ENCODE results near the gene NLGN3.

NLGN3 gene

GRCh38 chrX:71144651-71145050, at the start of gene NLGN3:
Gene NLGN3, plus strand, starts transcription at chrX:71144841. Its CDS starts 2,909 bp downstream, at chrX:71147750.
- DNase-seq (ENCODE audit: low read depth in 2 of 2) = no peak

GRCh38 chrX:71095033-71095432, 49.6 kb upstream of the NLGN3 start:
- no peak for DNase-seq (ENCODE audit: low read depth in 2 of 2)

GRCh38 chrX:71095555-71095980, 49.1 kb upstream of the NLGN3 start, which contains the start of gene FOXO4:
Gene FOXO4, plus strand, starts transcription at chrX:71095851. Its CDS starts 678 bp downstream, at chrX:71096529.
- DNase-seq (ENCODE audit: low read depth in 2 of 2) = peak; percentile 55 to 60

GRCh38 chrX:71095981-71096759, 48.5 kb upstream of the NLGN3 start:
- DNase-seq (ENCODE audit: low read depth in 2 of 2) = peak in 1 of 2 experiments; percentile 10

- DNase-seq (ENCODE audit: low read depth in 2 of 2) = no peak
Measured at GRCh38 chrX:71096760-71097032, 47.9 kb upstream of the NLGN3 start.

- peak in 1 of 2 experiments; percentile 4 for DNase-seq (ENCODE audit: low read depth in 2 of 2)
Measured at GRCh38 chrX:71098302-71098701, 46.3 kb upstream of the NLGN3 start.

- DNase-seq (ENCODE audit: low read depth in 2 of 2) = no peak
Measured at GRCh38 chrX:71098951-71099506, 45.6 kb upstream of the NLGN3 start.

GRCh38 chrX:71099736-71100135, 44.9 kb upstream of the NLGN3 start:
- DNase-seq (ENCODE audit: low read depth in 2 of 2) = no peak

- no peak for DNase-seq (ENCODE audit: low read depth in 2 of 2)
Measured at GRCh38 chrX:71100581-71101505, 43.8 kb upstream of the NLGN3 start.

- no peak for DNase-seq (ENCODE audit: low read depth in 2 of 2)
Measured at GRCh38 chrX:71102292-71102691, 42.3 kb upstream of the NLGN3 start.

GRCh38 chrX:71103110-71103983, 41.3 kb upstream of the NLGN3 start:
- DNase-seq (ENCODE audit: low read depth in 2 of 2) = no peak

- DNase-seq (ENCODE audit: low read depth in 2 of 2) = no peak
Measured at GRCh38 chrX:71105628-71106027, 39.0 kb upstream of the NLGN3 start.

GRCh38 chrX:71106427-71106826, 38.2 kb upstream of the NLGN3 start, which contains the start of gene CXorf65:
Gene CXorf65, minus strand, starts transcription at chrX:71106740. Its CDS starts 184 bp downstream, at chrX:71106556.
- no peak for DNase-seq (ENCODE audit: low read depth in 2 of 2)

- no peak for DNase-seq (ENCODE audit: low read depth in 2 of 2)
Measured at GRCh38 chrX:71107245-71107644, 37.4 kb upstream of the NLGN3 start.

- no peak for DNase-seq (ENCODE audit: low read depth in 2 of 2)
Measured at GRCh38 chrX:71107762-71108360, 36.8 kb upstream of the NLGN3 start.

- no peak for DNase-seq (ENCODE audit: low read depth in 2 of 2)
Measured at GRCh38 chrX:71109051-71109450, 35.6 kb upstream of the NLGN3 start.

- no peak for DNase-seq (ENCODE audit: low read depth in 2 of 2)
Measured at GRCh38 chrX:71111141-71111843, 33.3 kb upstream of the NLGN3 start, which contains the start of gene IL2RG. Gene IL2RG, minus strand, starts transcription at chrX:71111577. Its CDS starts 38 bp downstream, at chrX:71111539.

- DNase-seq (ENCODE audit: low read depth in 2 of 2) = no peak
Measured at GRCh38 chrX:71111921-71112431, 32.7 kb upstream of the NLGN3 start.

- DNase-seq (ENCODE audit: low read depth in 2 of 2) = no peak
Measured at GRCh38 chrX:71117358-71117757, 27.3 kb upstream of the NLGN3 start.
